ENCODE measurements around the gene RASGRP1.

The RASGRP1 gene

DNA sequence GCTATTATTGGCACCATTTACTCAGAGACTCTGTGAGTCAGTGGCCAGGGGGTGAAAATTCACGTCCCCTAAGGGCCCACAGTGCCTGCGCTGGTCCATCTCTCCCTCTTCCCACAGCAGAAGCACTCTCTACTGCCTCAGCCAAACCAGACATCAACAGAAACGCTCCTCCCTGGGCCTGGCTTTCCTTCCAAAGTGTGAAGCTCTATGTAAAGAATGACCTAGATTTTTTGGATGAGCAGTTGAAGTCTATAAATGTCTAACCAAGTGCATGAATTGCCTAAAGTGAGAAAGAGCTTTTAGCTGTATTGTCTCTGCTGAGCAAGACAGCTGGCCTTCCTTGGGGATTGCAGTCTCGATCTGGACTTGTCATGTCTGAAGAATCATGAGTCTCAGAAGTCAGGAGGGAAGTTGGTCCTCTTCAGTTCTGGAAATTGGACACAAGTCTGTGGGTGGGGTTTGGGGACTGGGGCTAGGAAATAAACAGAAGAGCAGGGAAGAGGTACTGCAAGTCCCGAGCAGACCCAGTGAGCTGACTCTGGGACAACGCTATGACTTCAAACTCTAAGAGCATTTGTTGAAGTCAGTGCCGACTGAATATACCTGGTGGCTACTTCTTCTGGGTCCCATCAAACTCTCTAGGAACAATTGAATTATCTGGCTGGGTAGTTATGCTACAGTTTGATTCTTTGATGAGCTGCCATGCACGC lies 29.0 kb downstream of the RASGRP1 start:
- DNase-seq (ENCODE audit: low read depth in 2 of 2), result no peak

DNA sequence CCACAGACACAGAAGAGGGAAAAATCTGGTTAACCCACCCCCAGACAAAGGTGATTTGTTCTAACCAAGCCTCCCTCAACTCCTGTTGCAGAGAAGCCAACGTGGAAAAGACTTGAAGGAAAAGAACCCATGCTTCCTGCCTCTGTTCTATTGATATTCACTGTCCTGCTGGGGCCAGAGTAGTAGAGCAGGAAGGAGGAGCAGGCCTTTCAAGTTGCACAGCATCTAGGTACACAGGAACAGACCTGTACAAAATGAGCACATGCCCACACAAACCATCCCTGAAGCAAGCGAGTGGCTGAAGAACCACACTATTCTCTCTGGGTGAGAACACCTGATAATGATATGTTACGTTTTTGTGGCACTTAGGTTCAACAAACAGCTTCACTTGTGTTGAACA lies 29.9 kb downstream of the RASGRP1 start:
- DNase-seq (ENCODE audit: low read depth in 2 of 2), result no peak

- no peak for DNase-seq (ENCODE audit: low read depth in 2 of 2)
These were observed 30.7 kb downstream of the RASGRP1 start for GRCh38 chr15:38533926-38534325.

GRCh38 chr15:38533416-38533915 lies 31.1 kb downstream of the RASGRP1 start:
- DNase-seq (ENCODE audit: low read depth in 2 of 2), result no peak

DNA sequence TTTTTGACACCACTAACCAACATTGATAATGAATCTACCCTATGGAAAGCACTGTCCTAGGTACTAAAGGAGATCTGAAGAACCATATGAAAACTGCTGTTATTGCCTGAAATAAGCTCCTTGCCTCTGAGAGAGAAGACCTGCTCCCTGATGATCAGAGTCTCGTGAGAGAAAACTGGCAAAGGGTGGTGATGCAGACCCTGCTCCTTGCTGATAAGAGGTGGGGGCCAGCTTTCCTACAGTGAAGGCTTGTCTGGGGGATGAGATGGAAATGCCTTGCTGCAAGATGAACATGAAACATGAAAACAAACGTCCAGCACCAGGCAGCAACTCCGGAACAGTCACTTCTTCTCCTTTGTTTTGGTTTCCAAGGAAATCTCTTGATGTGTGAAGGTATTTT lies 31.9 kb downstream of the RASGRP1 start:
- DNase-seq (ENCODE audit: low read depth in 2 of 2), result no peak

DNA sequence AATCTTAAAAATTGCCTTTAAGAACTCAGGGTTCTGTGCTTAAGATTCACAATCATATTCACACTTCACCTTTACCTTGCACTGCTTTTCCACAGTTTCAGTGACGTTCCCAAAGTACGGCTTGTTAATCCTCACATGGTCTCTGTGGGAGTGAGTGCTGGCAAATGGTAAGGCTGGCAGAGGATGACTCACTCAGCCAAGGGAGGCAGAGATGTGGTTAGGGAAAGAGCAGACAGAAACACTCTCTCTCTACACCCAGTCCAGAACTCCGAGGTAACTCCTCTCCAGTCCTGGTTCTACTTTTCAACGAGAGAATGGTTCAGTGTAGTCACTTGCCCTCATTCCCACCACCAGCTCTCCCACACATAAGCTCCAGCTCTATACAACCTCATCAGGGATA lies 33.1 kb downstream of the RASGRP1 start:
- no peak for DNase-seq (ENCODE audit: low read depth in 2 of 2)

- no peak for DNase-seq (ENCODE audit: low read depth in 2 of 2)
These were observed 34.5 kb downstream of the RASGRP1 start for GRCh38 chr15:38530113-38530512.

GRCh38 chr15:38528294-38528693 lies 36.3 kb downstream of the RASGRP1 start:
- no peak for DNase-seq (ENCODE audit: low read depth in 2 of 2)

GRCh38 chr15:38526158-38526557 lies 38.5 kb downstream of the RASGRP1 start:
- DNase-seq (ENCODE audit: low read depth in 2 of 2), result no peak

- DNase-seq (ENCODE audit: low read depth in 2 of 2), result no peak
These were observed 39.1 kb downstream of the RASGRP1 start for GRCh38 chr15:38525489-38525888.

GRCh38 chr15:38524156-38524555 lies 40.5 kb downstream of the RASGRP1 start:
- DNase-seq (ENCODE audit: low read depth in 2 of 2), result no peak

DNA sequence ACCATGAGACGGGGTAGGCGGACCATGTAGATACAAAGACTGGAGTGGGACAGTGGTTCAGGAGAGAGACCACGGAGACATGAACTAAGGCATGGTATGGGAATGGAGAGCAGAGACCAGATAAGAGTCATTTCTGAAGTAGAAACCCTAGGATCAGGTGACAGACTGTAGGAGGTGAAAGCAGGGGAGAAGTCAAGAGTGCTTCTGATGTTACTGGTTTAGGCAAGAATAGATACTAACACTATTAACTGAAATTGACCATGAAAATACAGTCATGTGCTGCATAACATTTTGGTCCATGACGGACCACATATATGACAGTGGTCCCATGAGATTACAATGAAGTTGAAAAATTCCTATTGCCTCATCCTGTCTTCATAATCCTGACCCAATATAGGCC lies 41.7 kb downstream of the RASGRP1 start:
- no peak for DNase-seq (ENCODE audit: low read depth in 2 of 2)

DNA sequence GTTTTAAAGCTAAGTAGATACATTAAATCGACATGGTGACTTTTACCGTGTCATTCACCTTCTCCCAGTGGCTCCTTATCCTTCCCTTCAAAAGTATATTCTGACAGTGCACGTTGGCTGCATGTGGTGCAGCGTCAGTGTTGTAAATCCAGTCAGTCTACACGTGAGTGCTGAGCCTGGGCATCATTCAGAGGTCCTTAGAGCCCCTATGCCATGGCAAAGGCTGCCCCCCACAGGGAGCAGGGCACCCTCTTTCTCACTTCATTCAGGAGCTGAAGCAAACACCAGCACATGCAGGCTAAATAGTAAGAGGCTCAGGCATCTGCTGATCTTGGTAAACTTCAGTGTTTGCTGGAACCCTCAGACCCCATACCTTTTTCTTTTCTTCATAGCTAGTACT lies 43.3 kb downstream of the RASGRP1 start:
- no peak for DNase-seq (ENCODE audit: low read depth in 2 of 2)

- no peak for DNase-seq (ENCODE audit: low read depth in 2 of 2)
These were observed 44.6 kb downstream of the RASGRP1 start for GRCh38 chr15:38520035-38520434.

DNA sequence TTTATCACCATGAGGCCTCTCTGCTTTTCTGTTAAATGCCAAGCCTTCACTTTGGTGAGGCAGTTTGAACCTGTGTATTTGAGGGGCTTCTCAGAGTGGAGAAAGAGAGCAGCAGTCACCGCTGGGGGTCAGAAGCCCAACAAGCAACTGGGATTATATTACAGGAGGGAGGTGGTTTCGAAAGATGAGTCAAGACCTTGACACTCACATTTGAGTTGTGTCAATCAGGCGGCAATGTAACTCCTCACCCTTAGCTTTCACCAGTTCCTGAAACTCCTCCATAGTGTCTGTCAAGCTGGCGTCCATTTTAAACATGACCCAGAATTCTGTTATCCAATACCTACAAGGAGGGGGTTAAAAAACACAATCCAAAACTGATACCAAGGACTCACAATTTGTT lies 46.5 kb downstream of the RASGRP1 start:
- no peak for DNase-seq (ENCODE audit: low read depth in 2 of 2)

- no peak for DNase-seq (ENCODE audit: low read depth in 2 of 2)
These were observed 47.2 kb downstream of the RASGRP1 start for GRCh38 chr15:38517312-38517975.

DNA sequence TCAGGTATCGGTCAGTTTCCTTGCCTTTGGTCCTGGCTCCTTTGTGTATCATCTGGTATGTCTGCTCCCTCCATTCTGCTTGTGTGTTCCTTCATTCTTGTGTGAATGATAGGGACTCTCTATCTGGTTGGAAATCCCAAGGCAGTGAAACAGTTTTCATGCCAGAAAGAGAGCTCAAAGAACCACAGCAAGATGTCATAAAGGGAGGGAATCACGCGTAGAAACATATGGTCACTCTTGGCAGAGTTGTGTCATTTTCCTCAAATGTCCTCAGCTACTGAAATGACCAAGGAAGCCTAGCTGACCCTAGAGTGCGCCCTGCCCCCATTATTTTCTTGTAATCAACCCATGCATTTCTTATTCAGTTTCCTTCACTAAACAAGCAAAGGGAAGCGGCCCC lies 48.0 kb downstream of the RASGRP1 start:
- DNase-seq (ENCODE audit: low read depth in 2 of 2), result no peak

DNA sequence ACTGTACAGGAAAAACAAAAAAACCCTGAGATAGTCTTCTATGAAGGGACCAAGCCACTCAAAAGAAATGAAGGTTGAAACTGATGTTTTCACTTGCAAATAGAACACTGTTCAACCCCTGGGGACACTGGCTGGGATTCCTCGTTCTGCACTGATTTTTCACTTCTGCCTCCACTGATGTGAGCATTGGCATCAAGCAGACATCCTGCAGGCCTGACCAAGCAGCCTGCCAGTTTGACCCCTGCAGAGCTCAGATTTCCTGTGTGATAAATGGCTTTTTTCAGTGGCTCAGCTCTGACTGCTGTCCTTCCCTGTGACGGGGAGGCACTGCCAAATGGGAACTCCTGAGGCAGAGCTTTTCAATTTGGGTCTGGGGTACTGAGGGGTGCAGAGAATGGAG lies 50.0 kb downstream of the RASGRP1 start:
- no peak for DNase-seq (ENCODE audit: low read depth in 2 of 2)

- DNase-seq (ENCODE audit: low read depth in 2 of 2), result no peak
These were observed 51.7 kb downstream of the RASGRP1 start for GRCh38 chr15:38512901-38513300.

GRCh38 chr15:38509152-38509551 lies 55.5 kb downstream of the RASGRP1 start:
- no peak for DNase-seq (ENCODE audit: low read depth in 2 of 2)

GRCh38 chr15:38508647-38509046 lies 56.0 kb downstream of the RASGRP1 start:
- DNase-seq (ENCODE audit: low read depth in 2 of 2), result no peak

DNA sequence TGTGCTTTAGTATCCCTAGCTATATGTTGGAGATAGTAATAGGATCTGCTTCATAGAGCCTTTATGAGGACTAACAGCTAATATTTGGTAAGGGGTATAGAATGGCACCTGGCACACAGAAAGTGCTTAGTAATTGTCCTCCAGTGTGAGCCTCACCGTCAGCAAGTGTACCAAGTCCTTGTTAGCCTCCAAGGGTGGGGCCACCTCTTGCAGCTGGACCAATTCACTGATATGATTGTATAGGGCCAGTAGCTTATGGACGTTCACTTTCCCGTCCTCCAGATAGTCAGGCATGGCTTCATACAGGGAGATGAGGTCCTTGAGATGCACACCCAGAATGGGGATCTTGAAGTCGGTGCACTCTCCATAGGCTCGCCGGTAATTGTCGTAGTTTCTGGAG lies 57.0 kb downstream of the RASGRP1 start:
- DNase-seq (ENCODE audit: low read depth in 2 of 2), result no peak

DNA sequence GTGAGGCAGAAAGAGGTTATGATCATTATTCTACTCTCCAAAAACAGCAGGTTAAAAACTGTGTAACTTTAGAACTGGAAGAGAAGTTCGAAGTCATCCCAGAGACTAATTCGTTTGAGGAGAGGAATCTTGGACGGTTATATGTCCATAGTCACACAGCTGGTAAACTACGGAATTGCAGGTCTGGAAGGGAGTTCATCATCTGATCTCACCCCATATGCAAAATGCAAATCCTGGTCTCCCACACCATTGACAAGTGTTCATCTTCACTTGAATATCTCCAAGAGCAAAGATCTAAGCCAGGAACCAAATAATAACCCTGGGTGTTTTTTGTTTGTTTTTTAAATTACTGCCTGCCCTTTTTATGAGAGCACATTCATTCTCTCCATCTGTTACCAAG lies 57.6 kb downstream of the RASGRP1 start:
- DNase-seq (ENCODE audit: low read depth in 2 of 2), result no peak

Measured in activated CD4-positive, alpha-beta T cell treated with anti-CD3 and anti-CD28 coated beads for 24 hours (primary cell).